ENCODE results near the gene NFKBIA. TPM values are rescaled to one million over a fixed set of nuclear protein-coding genes. Genes with fewer than 3 reads are reported as not detected.

Gene NFKBIA
- polyA plus RNA-seq, 2 of the 4 experiments (the other 2 are of a cell fraction), result 65.0 to 115 TPM

DNA sequence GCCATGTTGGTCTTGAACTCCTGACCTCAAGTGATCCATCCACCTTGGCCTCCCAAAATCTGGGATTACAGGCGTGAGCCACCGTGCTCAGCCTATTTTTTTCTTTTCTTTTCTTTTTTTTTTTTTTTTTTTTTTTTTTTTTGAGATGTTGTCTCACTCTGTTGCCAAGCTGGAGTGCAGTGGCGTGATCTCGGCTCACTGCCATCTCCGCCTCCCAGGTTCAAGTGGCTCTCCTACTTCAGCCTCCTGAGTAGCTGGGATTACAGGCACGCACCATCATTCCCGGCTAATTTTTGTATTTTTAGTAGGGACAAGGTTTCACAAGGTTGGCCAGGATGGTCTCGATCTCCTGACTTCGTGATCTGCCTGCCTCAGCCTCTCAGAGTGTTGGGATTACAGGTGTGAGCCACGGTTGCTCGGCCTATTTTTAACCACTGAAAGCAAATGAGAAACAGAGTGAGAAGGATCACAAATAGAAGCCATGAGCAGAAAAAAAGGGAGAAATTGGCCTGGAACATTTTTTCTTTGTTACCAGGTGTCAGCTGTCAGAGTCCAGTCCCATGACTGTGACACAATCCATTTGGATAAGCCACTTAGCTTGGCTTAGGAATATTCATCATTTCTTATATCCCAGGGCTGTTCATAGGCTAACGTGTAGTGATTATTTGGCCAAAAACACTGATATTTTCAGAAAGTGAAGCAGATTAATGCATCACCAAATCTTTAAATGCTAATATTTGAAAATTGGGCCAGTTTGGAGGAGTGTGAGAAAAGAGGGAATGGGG is 7.9 kb upstream of the NFKBIA start (continued):
- TF ChIP-seq BCL3 (IDR thresholded peaks at IDR 0.05), result no peak
- no peak for TF ChIP-seq MAFK (IDR thresholded peaks at IDR 0.05; ENCODE audit: partially characterized antibody)
- no peak for TF ChIP-seq POLR2A (IDR thresholded peaks at IDR 0.05; ENCODE audit: low read length)
- TF ChIP-seq CHD4 (IDR thresholded peaks at IDR 0.05; ENCODE audit: borderline replicate concordance), result no peak
- TF ChIP-seq HOXB5 (CRISPR knock-in tag; IDR thresholded peaks at IDR 0.05), result no peak
- TF ChIP-seq EHF (CRISPR knock-in tag; IDR thresholded peaks at IDR 0.05), result no peak

GRCh38 chr14:35410858-35411257 is 6.3 kb upstream of the NFKBIA start:
- TF ChIP-seq MYC (IDR thresholded peaks at IDR 0.05; ENCODE audit: borderline replicate concordance, low read length) (no peak), FOXS1 (CRISPR knock-in tag; IDR thresholded peaks at IDR 0.05) (no peak), CEBPB (IDR thresholded peaks at IDR 0.05) (no peak), ESRRA (IDR thresholded peaks at IDR 0.05; ENCODE audit: borderline replicate concordance, low read length) (no peak), HOXB13 (CRISPR knock-in tag; IDR thresholded peaks at IDR 0.05; ENCODE audit: low read depth) (no peak), POLR2A (IDR thresholded peaks at IDR 0.05; ENCODE audit: low read length) (no peak)
- Histone ChIP-seq H3K27ac (peak overlapping the region in 1 of 2 experiments; percentile 6; a peak in 2 of 6 replicates), H3K4me1 (peaks cover 21% of the 10 kb centered on the region), H3K4me3 (no peak overlapping the region), H3K4me2 (no peak overlapping the region), H3K9me3 (no peaks in the 10 kb centered on the region)
- no peak for ATAC-seq
- DNase-seq (ENCODE audit: low read depth in 1 of 2, low spot score in 1 of 2), result no peak
- no peak for FAIRE-seq
- CTCF ChIA-PET, result interaction anchor here (0.7 to 8.1 kb wide), 7 partner anchors 10 to 371 kb away, joined by 3 to 71 read pairs (median 8); no protein-coding TSS in a partner anchor
- POLR2A ChIA-PET, result no interaction called here
- WGBS (ENCODE audit: missing lambda C conversion rate), result 87% methylated on average over 6 of the region's 6 CpGs

DNA sequence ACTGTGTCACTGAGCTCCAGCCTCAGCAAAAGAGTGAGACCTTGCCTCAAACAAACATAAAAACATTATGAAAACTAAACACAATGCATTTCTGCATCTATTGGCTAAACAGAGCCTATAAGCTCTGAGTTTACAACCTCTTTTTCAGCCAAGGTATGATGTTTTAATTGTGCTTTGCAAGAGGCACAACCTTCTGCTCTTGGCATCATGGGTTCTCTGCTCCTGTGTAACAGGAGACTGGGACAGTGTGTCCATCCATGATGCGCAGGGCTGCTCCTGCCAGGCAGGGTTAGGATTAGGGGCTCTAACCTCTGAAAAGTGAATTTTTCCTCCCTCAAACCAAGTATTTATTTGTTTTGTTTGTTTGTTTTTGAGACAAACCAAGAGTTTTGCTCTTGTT is 5.0 kb upstream of the NFKBIA start:
- CTCF ChIA-PET, result interaction anchor here (0.6 to 8.1 kb wide), 8 partner anchors 12 to 400 kb away, joined by 3 to 71 read pairs (median 6); no protein-coding TSS in a partner anchor
- ATAC-seq, result no peak

DNA sequence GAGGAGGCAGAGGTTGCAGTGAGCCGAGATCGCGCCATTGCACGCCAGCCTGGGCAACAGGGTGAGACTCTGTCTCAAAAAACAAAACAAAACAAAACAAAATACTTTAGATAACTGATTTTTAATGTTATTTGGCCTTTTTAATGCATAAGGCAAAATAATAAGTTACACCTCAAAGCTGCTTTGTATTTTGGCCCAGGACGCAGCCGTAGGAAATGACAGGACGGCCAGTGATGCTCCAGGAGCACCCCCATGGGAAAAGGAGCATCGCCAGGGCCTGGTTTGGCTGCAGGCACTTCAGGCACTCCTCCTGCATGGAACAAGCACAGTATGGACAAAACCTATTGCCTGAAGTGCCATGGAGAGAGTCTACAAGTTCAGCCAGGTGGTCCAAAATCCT is 3.5 kb upstream of the NFKBIA start:
- DNase-seq (ENCODE audit: low read depth in 1 of 2, low spot score in 1 of 2), result no peak

More for the DNA sequence above, 5.0 kb upstream of the NFKBIA start:
- POLR2A ChIA-PET, result no interaction called here
- no peak overlapping the region for H3K4me3 ChIP-seq
- TF ChIP-seq NPAS2 (CRISPR knock-in tag; IDR thresholded peaks at IDR 0.05; ENCODE audit: borderline replicate concordance) (no peak), ZNF302 (CRISPR knock-in tag; IDR thresholded peaks at IDR 0.05) (no peak), E2F6 (IDR thresholded peaks at IDR 0.05; ENCODE audit: borderline replicate concordance, low read depth) (no peak), SREBF2 (IDR thresholded peaks at IDR 0.05) (no peak), EHF (CRISPR knock-in tag; IDR thresholded peaks at IDR 0.05) (no peak)
- 95% methylated on average over 1 of the region's 1 CpG for WGBS (ENCODE audit: missing lambda C conversion rate)
- no peak overlapping the region for H3K27ac ChIP-seq
- DNase-seq (ENCODE audit: low read depth in 1 of 2, low spot score in 1 of 2) (no peak), FAIRE-seq (no peak)
- H3K4me1 ChIP-seq, result peaks cover 22% of the 10 kb centered on the region
- H3K4me2 ChIP-seq, result no peak overlapping the region
- no peaks in the 10 kb centered on the region for H3K9me3 ChIP-seq

More for the DNA sequence above, 3.5 kb upstream of the NFKBIA start:
- 95% methylated on average over 8 of the region's 8 CpGs for WGBS (ENCODE audit: missing lambda C conversion rate)
- Histone ChIP-seq H3K4me3 (no peak overlapping the region), H3K4me1 (peaks cover 22% of the 10 kb centered on the region), H3K9me3 (no peaks in the 10 kb centered on the region), H3K27ac (no peak overlapping the region), H3K4me2 (no peak overlapping the region)
- CTCF ChIA-PET, result interaction anchor here (0.7 to 8.1 kb wide), 14 partner anchors 8 to 367 kb away, joined by 3 to 71 read pairs (median 4); no protein-coding TSS in a partner anchor
- TF ChIP-seq NFE2L2 (conservative IDR thresholded peaks at IDR 0.05; ENCODE audit: low read length) (no peak), MAX (IDR thresholded peaks at IDR 0.05) (no peak)
- no peak for ATAC-seq
- POLR2A ChIA-PET, result no interaction called here
- no peak for FAIRE-seq

All from A549 (cell line).